Motor neuron (in vitro differentiated cells): ENCODE measurements around the gene PPARD. TPM values are rescaled to one million over a fixed set of nuclear protein-coding genes. Genes with fewer than 3 reads are reported as not detected.
A peak's percentile ranks its signal among the peaks of the same experiment; 100 is the strongest.

Experiments used
- ATAC-seq, 8 experiments: fragments of 200-7000 bp; cut with Tn5 transposase; replicated peaks in 6 of 8; 2 replicates each; pipeline ENCODE4 v1.8.0; 2021; ENCODE audit warnings: mild to moderate bottlenecking in 8 of 8, moderate library complexity in 8 of 8
- H3K27ac ChIP-seq, 2 donors: fragments of 250-450 bp; sonication (Bioruptor Pico); 2 replicates each; pipeline ENCODE4 v1.9.0; 2021; ENCODE audit warnings: antibody characterized with exemption in 2 of 2, mild to moderate bottlenecking in 2 of 2, moderate library complexity in 1 of 2
- H3K4me1 ChIP-seq, 2 donors: fragments of 250-450 bp; sonication (Bioruptor Pico); replicated peaks in 1 of 2; 2 replicates each; pipeline ENCODE4 v1.6.1; 2021; ENCODE audit warnings: antibody characterized with exemption in 2 of 2, mild to moderate bottlenecking in 2 of 2, moderate library complexity in 1 of 2
- H3K4me3 ChIP-seq, 5 donors: fragments of 250-450 bp; sonication (Bioruptor Pico); 2 replicates each; pipeline ENCODE4 v1.9.0; 2021; ENCODE audit warnings: antibody characterized with exemption in 5 of 5, mild to moderate bottlenecking in 5 of 5, moderate library complexity in 4 of 5
- WGBS, 10 experiments: fragments of 450-650 bp; shearing (Covaris generic); methylation state at CpG; one replicate each; pipeline ENCODE4 v1.0.0; 2022; 5-methylcytosine and 5-hydroxymethylcytosine counted together
- in situ Hi-C, 9 experiments: fragments of 400-800 bp; cut with MboI; loops; one replicate each; pipeline ENCODE4 v1.15.0; 2021; ENCODE audit warnings: low sequenced_read_pairs in 9 of 9, low pct_unique_long_range_greater_than_20kb in 2 of 9; ENCODE audit not compliant: unreplicated experiment in 9 of 9
- total RNA-seq, 8 experiments: library from RNA; unstranded; fragments of 300-600 nt; gene quantifications; 2 replicates each; pipeline versions ENCODE4 v1.2.3 to v1.2.4, GENCODE V29; 2022

The PPARD gene
- total RNA-seq, 8 experiments from 2014 or later = 2.9 to 17.1 (median 8.1) TPM

DNA sequence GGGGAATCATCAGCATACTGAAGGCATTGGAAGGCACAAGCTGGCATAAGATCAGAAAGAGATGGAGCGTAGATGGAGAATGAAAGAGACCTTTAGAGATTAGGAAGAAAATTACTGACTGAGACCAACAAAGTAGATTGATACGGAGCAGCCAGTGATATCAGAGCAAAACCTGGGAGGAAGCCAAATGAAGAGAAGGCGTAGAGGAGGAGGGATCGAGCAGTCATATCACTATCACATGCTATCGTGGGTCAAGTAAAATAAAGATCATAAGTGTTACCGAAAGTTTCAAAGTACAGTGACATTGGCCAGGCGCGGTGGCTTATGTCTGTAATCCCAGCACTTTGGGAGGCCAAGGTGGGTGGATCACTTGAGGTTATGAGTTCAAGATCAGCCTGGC lies 56.2 kb downstream of the PPARD start:
- Histone ChIP-seq H3K27ac (no peak overlapping the region), H3K4me3 (no peak overlapping the region), H3K4me1 (no peaks in the 10 kb centered on the region)
- 82 to 100% (median 96%) methylated on average over 2 to 8 of the region's 8 CpGs for WGBS, 10 experiments
- no peak for ATAC-seq
- in situ Hi-C loops = no loop called here

DNA sequence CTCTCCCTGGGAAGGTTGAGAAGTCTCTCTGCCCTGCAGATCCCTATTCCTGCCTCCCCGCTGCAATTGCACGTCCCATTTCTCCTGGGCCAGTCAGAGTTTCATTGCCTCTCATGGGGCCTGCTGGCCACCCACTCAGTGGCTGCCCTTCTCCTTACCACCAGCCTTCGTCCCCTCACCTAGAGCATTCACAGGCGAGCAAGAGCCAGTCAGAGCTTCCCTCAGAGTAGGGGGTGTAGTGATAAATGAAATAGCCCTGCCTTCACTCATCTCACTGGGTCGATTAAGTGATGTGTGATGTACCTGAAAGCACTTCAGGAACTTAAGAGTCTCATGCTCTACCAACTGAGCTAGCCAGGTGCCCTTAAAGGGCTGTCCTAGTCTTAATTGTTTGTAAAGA lies 57.8 kb downstream of the PPARD start:
- no peak overlapping the region for H3K27ac ChIP-seq
- no peak overlapping the region for H3K4me3 ChIP-seq
- H3K4me1 ChIP-seq = no peaks in the 10 kb centered on the region
- WGBS, 10 experiments = 60 to 100% (median 100%) methylated on average over 1 to 2 of the region's 5 CpGs; no CpG with 5 or more reads in 6 of the 10 experiments
- ATAC-seq = no peak
- in situ Hi-C loops = no loop called here

DNA sequence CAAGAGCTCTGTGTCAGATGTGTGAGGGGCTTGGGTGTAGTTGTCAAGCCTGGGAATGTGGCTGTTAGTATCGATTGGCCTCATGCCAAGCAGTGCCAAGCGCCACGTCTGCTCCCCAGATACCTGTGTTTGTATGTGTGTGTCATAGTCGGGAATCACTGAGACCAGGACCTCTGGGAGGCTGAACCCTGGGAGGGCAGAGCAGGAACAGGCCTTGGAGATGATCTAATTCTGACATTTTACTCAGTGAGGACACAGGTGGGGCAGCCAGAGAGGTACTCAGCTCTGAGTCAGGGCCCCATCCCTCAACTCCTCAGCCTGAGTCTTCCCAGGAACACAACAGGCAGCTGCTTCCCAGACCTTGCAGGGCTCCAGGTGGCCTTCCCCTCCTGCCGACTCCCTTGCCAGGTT lies 58.5 kb downstream of the PPARD start:
- H3K27ac ChIP-seq = no peak overlapping the region
- WGBS, 10 experiments = 39 to 100% (median 60%) methylated on average over 1 to 3 of the region's 5 CpGs; no CpG with 5 or more reads in 5 of the 10 experiments
- in situ Hi-C loops = no loop called here
- no peaks in the 10 kb centered on the region for H3K4me1 ChIP-seq
- peak in 1 of 8 experiments; percentile 62 for ATAC-seq
- no peak overlapping the region for H3K4me3 ChIP-seq

DNA sequence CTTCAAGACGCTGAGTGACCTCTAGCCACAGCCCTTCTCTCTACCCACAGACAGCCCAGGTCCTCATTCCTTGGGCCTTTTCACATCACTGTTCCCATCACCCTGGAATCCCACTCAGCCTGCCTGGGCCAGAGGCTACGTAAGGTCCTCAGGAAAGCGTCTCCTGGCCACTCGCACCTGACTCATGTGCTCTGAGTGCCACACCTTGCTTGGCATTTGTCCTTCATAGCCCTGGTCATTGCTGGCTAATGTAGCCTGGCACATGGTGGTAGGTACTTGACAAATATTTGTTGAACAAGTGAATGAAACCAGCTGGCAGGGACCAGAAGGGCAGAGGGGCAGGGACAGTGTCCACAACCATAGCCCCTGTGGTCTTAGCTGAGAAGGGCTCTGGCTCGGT lies 59.2 kb downstream of the PPARD start:
- no peak overlapping the region for H3K4me3 ChIP-seq
- 90 to 100% (median 94%) methylated on average over 1 to 5 of the region's 5 CpGs; no CpG with 5 or more reads in 5 of the 10 experiments for WGBS, 10 experiments
- in situ Hi-C loops = no loop called here
- no peaks in the 10 kb centered on the region for H3K4me1 ChIP-seq
- no peak overlapping the region for H3K27ac ChIP-seq
- no peak for ATAC-seq

DNA sequence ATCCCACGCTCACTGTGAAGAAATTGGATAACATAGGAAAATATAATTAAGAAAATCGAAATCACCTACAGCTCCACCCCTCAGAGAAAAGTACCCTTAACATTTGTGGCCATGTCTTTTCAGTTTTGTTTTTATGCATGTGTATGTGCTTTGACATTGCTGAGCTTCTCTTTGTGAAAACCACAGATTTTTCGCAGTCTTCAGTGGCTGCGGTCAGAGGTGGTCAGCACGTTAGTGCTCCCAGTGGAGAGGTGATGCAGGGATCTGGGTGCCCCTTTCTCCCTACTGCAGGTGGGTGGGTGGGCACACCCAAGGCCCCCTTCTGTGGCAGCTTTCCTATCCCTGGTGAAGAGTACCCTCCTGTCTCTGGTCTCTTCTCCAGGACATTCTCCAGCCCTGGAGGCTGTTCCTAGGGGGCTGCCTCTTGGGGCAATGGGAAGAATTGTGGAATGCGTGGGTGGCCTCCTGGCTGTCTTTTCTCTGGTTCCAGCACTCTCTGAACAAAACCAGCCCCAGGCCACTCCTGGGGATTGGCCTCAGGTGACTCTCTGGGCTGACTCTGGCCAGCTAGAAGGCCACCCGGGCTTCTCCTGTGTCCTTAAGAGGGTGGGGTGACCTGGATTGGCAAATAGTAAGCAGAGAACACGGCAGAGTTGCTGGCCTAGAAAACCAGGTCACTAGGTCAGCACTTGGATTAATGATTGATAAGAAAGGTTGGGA lies 59.9 kb downstream of the PPARD start:
- 0 to 81% (median 58%) methylated on average over 1 to 6 of the region's 8 CpGs; no CpG with 5 or more reads in 2 of the 10 experiments for WGBS, 10 experiments
- no peak overlapping the region for H3K27ac ChIP-seq

DNA sequence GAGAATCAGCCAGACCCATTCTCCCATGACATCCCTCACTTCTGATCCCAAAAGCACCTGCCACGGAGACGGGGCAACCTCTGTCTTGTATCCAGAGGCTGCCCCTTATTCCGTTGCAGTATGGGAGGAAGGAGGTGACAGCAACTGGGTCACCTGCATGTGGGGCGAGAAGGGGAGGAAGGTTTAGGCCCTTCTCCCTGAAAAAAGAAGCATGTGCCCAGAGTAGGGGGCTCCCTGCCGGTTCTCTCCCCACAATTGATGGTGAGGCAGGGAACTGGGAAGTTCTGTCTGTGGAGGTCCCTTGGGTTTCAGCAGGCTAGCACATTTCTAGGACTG lies 60.5 kb downstream of the PPARD start:
- H3K4me1 ChIP-seq = peaks cover 0 to 4% of the 10 kb centered on the region in 2 donors
- H3K27ac ChIP-seq = no peak overlapping the region
- 53 to 100% (median 72%) methylated on average over 1 to 4 of the region's 5 CpGs; no CpG with 5 or more reads in 5 of the 10 experiments for WGBS, 10 experiments
- H3K4me3 ChIP-seq = no peak overlapping the region
- in situ Hi-C loops = no loop called here
- ATAC-seq = no peak

More for the DNA sequence above, 59.9 kb downstream of the PPARD start:
- Histone ChIP-seq H3K4me3 (no peak overlapping the region), H3K4me1 (peaks cover 0 to 2% of the 10 kb centered on the region in 2 donors)
- in situ Hi-C loops = no loop called here
- no peak for ATAC-seq

DNA sequence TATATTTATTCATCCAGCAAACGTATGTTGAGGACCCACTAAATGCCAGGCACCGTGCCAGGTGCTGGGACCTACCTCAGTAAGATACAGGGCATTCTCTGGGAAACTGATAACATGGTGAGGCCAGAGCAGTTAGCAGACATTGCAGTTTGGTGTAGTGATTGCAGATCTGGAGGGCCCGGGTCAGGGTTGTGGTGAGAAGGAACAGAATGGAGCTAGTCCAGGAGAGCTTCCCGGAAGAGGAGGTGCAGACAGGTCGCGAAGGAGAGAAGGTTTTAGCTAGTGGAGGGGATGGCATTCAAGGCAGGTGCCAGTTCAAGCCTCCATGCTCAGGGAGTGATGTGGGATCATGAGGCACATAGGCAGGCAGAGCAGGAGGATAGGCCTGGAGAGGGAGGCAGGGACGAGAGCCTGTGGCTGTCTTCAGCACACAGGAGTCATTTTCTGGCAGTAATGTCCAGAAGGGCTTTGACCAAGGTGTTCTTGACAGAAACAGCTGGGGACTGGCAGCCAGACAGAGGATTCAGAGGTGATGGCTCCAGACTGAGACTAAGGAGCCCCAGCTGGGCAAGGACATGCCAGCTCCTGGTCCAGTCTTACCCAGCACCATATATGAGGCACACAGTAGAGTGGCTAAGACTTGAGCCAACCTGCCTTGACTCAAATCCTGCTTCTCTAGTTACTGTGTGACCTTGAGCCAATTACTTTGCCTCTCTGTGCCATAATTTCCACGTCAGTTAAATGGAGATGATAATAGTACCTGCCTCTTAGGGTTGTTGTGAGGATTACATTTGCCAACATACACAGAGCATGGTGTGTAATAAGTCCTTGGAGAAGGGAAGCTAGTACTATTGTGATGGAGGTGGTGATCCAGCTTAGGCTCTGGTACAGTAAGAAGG lies 61.4 kb downstream of the PPARD start:
- no peak for ATAC-seq
- in situ Hi-C loops = no loop called here
- Histone ChIP-seq H3K27ac (no peak overlapping the region), H3K4me3 (no peak overlapping the region), H3K4me1 (peaks cover 0 to 4% of the 10 kb centered on the region in 2 donors)
- WGBS, 10 experiments = 67 to 100% (median 96%) methylated on average over 1 to 6 of the region's 8 CpGs; no CpG with 5 or more reads in 1 of the 10 experiments

DNA sequence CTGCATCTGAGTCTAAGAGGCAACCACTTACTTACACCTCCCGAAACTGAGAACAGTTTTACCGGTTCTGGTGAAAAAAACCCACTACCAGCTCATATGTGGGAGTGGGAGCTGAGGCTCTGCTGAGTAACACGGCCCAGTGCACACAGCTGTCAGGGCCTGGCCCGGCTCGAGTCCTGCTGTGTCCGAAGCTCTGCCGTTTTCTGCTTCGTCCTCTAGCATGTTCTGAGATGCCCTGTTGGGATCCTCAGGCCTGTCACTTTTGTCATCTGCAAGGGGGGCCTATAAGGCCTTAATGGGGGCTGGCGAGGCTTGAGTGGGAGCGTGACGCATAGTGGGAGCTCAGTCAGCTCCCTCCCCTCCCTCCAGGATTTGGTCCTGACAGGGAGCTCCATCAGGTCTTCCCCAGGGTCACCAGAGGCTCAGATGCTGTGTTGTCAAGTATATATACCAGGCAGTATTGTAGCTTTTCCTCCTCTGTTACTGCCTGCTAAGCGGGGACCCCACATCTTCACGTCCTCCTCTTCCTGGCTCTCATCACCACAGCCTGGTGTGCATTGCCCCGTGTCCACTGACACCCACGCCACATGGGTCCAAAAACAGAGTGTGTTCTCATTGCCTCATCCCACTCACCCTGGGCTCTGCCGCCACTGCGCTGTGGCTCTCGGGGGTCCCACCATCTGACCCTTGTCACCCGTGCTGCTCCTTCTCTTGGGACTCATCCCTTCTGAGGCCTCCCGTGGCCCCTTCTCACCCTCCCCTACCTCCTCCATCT lies 64.5 kb downstream of the PPARD start:
- no peak for ATAC-seq
- in situ Hi-C loops = no loop called here
- 0 to 100% (median 81%) methylated on average over 1 to 9 of the region's 20 CpGs; no CpG with 5 or more reads in 2 of the 10 experiments for WGBS, 10 experiments
- peaks cover 0 to 9% of the 10 kb centered on the region in 2 donors for H3K4me1 ChIP-seq
- H3K27ac ChIP-seq = no peak overlapping the region
- no peak overlapping the region for H3K4me3 ChIP-seq

DNA sequence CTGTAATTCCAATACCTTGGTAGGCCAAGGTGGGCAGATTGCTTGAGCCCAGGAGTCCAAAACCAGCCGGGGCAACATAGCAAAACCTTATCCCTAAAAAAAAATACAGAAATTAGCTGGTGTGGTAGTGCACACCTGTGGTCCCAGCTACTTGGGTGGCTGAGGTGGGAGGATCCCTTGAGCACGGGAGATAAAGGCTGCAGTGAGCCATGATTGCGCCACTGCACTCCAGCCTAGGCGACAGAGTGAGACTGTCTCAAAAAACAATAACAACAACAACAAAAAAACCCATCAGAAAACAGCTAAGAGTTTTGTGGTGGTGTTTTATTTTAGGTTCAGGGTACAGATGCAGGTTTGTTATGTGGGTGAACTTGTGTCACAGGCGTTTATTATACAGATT lies 66.9 kb downstream of the PPARD start:
- ATAC-seq = no peak
- in situ Hi-C loops = no loop called here
- Histone ChIP-seq H3K4me3 (no peak overlapping the region), H3K27ac (no peak overlapping the region), H3K4me1 (peaks cover 0 to 9% of the 10 kb centered on the region in 2 donors)
- 75 to 100% (median 96%) methylated on average over 1 to 5 of the region's 5 CpGs; no CpG with 5 or more reads in 4 of the 10 experiments for WGBS, 10 experiments

DNA sequence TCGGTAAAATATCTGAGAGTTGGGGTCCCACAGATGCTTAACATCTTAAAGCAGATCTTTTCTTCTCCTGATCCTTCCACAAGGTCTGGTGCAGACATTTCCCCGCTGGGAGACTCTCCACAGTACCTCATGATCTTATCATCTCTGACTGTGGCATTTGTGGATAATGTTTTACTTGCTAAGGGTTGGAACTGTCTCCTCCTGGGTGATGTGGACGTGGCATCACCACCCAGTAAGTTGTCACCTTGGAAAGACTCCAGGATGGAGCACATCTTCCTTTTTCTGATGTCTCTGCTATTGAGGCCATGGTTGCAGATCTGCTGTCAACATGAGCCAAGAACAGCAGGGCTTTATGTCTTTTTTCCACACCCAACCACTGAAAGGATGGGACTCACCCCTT lies 67.8 kb downstream of the PPARD start:
- no peak for ATAC-seq
- H3K4me3 ChIP-seq = no peak overlapping the region
- no peak overlapping the region for H3K27ac ChIP-seq
- WGBS, 10 experiments = 0 to 100% (median 64%) methylated on average over 1 to 3 of the region's 3 CpGs; no CpG with 5 or more reads in 1 of the 10 experiments
- in situ Hi-C loops = no loop called here
- H3K4me1 ChIP-seq = peaks cover 0 to 14% of the 10 kb centered on the region in 2 donors

DNA sequence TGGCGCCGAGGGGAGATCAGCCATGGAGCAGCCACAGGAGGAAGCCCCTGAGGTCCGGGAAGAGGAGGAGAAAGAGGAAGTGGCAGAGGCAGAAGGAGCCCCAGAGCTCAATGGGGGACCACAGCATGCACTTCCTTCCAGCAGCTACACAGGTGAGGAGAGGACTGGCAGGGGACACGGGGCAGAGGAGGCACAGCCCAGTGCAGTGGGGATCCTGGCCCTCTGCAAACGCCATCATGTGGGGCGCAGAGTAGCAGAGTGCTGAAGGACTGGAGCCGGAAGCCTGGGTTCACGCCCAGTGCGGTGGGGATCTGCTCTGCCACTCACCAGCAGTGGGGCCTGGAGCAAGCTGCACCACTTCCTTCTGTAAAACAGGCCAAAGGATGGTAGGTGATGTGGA lies 68.7 kb downstream of the PPARD start:
- no peak for ATAC-seq
- in situ Hi-C loops = no loop called here
- Histone ChIP-seq H3K4me1 (peaks cover 3 to 14% of the 10 kb centered on the region in 2 donors), H3K4me3 (no peak overlapping the region), H3K27ac (no peak overlapping the region)
- 83 to 100% (median 96%) methylated on average over 3 to 7 of the region's 9 CpGs; no CpG with 5 or more reads in 5 of the 10 experiments for WGBS, 10 experiments

DNA sequence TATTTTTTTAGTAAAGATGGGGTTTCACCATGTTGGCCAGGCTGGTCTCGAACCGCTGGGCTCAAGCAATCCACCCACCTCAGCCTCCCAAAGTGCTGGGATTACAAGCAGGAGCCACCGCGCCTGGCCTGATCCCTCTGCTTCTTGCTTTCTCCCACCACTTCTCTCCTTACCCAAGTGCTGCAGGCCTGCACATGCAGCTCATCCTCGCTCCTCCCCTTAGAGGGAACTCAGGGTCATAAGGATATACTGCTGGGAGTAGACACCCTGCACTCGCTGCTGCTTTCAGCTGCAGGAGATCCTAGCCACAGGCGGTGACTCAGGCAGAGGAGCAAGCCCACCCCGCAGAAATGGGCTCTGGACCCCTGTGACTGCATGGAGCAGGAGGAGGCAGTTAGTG lies 69.7 kb downstream of the PPARD start:
- Histone ChIP-seq H3K27ac (no peak overlapping the region), H3K4me3 (no peak overlapping the region), H3K4me1 (peaks cover 3 to 14% of the 10 kb centered on the region in 2 donors)
- ATAC-seq = no peak
- in situ Hi-C loops = no loop called here
- WGBS, 10 experiments = 92 to 100% (median 100%) methylated on average over 1 to 2 of the region's 8 CpGs; no CpG with 5 or more reads in 6 of the 10 experiments
